Measurements from ENCODE around the gene SLC25A52. TPM values are rescaled to one million over a fixed set of nuclear protein-coding genes. Genes with fewer than 3 reads are reported as not detected.
A peak's percentile ranks its signal among the peaks of the same experiment; 100 is the strongest.

SLC25A52 gene
- total and polyA plus RNA-seq, 2 experiments from 2014 or later, result not detected

DNA sequence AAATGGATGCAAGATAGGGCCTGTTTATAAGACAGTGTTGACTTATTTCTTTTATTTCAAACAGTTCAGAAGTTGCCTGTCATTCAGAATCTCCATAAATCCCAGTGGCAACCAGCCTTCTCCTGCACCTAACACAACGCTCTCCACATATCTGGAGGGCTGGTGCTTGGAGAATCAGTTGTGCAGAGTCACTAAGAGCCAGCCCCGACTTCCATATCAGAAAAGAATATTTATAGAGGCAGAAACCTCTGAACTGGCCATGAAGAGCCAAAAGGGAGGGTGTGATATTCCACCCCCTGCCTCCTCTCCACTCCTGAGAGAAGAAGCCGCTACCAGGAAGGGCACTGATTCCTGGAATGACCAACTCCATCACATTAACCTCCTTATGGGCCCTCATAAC, 42.3 kb downstream of the SLC25A52 start:
- no peaks in the 10 kb centered on the region for H3K79me2 ChIP-seq (replicated peaks; ENCODE audit: insufficient read depth)
- no peak overlapping the region for H3K4me3 ChIP-seq
- H3K27me3 Mint-ChIP-seq (ENCODE audit: insufficient read depth, low read depth, poor library complexity), result peaks cover 2% of the 10 kb centered on the region
- no peaks in the 10 kb centered on the region for H3F3A ChIP-seq (replicated peaks; ENCODE audit: low read depth)
- H3K27ac Mint-ChIP-seq, result no peak overlapping the region
- H3K9me2 ChIP-seq (ENCODE audit: insufficient read depth), result peaks cover 5% of the 10 kb centered on the region; the same call in 1 of the 2 replicates
- ATAC-seq (no peak), DNase-seq (ENCODE audit: low spot score) (no peak)
- no peak overlapping the region for H3K27ac ChIP-seq (ENCODE audit: low read depth)
- peaks cover 2% of the 10 kb centered on the region; the same call in 1 of the 2 replicates for H3K4me1 ChIP-seq (ENCODE audit: insufficient read depth)
- TF ChIP-seq ZNF331 (CRISPR knock-in tag; IDR thresholded peaks at IDR 0.05; ENCODE audit: low read depth) (no peak), EZH2 (IDR thresholded peaks at IDR 0.05; ENCODE audit: low read depth, unreplicated experiment) (no peak), CREB1 (CRISPR knock-in tag; IDR thresholded peaks at IDR 0.05; ENCODE audit: low read depth) (no peak), POLR2AphosphoS5 (IDR thresholded peaks at IDR 0.05; ENCODE audit: low read depth) (no peak), STAT1 (IDR thresholded peaks at IDR 0.05; ENCODE audit: unreplicated experiment) (no peak), NANOG (IDR thresholded peaks at IDR 0.05; ENCODE audit: borderline replicate concordance) (no peak), ZNF114 (CRISPR knock-in tag; IDR thresholded peaks at IDR 0.05) (no peak), EZH2phosphoT487 (IDR thresholded peaks at IDR 0.05; ENCODE audit: unreplicated experiment) (no peak), JUNB (IDR thresholded peaks at IDR 0.05; ENCODE audit: unreplicated experiment) (no peak)
- TF ChIP-seq, protein P1, sequence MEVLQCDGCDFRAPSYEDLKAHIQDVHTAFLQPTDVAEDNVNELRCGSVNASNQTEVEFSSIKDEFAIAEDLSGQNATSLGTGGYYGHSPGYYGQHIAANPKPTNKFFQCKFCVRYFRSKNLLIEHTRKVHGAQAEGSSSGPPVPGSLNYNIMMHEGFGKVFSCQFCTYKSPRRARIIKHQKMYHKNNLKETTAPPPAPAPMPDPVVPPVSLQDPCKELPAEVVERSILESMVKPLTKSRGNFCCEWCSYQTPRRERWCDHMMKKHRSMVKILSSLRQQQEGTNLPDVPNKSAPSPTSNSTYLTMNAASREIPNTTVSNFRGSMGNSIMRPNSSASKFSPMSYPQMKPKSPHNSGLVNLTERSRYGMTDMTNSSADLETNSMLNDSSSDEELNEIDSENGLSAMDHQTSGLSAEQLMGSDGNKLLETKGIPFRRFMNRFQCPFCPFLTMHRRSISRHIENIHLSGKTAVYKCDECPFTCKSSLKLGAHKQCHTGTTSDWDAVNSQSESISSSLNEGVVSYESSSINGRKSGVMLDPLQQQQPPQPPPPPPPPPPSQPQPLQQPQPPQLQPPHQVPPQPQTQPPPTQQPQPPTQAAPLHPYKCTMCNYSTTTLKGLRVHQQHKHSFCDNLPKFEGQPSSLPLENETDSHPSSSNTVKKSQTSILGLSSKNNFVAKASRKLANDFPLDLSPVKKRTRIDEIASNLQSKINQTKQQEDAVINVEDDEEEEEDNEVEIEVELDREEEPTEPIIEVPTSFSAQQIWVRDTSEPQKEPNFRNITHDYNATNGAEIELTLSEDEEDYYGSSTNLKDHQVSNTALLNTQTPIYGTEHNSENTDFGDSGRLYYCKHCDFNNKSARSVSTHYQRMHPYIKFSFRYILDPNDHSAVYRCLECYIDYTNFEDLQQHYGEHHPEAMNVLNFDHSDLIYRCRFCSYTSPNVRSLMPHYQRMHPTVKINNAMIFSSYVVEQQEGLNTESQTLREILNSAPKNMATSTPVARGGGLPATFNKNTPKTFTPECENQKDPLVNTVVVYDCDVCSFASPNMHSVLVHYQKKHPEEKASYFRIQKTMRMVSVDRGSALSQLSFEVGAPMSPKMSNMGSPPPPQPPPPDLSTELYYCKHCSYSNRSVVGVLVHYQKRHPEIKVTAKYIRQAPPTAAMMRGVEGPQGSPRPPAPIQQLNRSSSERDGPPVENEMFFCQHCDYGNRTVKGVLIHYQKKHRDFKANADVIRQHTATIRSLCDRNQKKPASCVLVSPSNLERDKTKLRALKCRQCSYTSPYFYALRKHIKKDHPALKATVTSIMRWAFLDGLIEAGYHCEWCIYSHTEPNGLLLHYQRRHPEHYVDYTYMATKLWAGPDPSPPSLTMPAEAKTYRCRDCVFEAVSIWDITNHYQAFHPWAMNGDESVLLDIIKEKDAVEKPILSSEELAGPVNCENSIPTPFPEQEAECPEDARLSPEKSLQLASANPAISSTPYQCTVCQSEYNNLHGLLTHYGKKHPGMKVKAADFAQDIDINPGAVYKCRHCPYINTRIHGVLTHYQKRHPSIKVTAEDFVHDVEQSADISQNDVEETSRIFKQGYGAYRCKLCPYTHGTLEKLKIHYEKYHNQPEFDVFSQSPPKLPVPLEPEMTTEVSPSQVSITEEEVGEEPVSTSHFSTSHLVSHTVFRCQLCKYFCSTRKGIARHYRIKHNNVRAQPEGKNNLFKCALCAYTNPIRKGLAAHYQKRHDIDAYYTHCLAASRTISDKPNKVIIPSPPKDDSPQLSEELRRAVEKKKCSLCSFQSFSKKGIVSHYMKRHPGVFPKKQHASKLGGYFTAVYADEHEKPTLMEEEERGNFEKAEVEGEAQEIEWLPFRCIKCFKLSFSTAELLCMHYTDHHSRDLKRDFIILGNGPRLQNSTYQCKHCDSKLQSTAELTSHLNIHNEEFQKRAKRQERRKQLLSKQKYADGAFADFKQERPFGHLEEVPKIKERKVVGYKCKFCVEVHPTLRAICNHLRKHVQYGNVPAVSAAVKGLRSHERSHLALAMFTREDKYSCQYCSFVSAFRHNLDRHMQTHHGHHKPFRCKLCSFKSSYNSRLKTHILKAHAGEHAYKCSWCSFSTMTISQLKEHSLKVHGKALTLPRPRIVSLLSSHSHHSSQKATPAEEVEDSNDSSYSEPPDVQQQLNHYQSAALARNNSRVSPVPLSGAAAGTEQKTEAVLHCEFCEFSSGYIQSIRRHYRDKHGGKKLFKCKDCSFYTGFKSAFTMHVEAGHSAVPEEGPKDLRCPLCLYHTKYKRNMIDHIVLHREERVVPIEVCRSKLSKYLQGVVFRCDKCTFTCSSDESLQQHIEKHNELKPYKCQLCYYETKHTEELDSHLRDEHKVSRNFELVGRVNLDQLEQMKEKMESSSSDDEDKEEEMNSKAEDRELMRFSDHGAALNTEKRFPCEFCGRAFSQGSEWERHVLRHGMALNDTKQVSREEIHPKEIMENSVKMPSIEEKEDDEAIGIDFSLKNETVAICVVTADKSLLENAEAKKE (CRISPR knock-in tag; IDR thresholded peaks at IDR 0.05), result no peak
- TF ChIP-seq, protein P2, sequence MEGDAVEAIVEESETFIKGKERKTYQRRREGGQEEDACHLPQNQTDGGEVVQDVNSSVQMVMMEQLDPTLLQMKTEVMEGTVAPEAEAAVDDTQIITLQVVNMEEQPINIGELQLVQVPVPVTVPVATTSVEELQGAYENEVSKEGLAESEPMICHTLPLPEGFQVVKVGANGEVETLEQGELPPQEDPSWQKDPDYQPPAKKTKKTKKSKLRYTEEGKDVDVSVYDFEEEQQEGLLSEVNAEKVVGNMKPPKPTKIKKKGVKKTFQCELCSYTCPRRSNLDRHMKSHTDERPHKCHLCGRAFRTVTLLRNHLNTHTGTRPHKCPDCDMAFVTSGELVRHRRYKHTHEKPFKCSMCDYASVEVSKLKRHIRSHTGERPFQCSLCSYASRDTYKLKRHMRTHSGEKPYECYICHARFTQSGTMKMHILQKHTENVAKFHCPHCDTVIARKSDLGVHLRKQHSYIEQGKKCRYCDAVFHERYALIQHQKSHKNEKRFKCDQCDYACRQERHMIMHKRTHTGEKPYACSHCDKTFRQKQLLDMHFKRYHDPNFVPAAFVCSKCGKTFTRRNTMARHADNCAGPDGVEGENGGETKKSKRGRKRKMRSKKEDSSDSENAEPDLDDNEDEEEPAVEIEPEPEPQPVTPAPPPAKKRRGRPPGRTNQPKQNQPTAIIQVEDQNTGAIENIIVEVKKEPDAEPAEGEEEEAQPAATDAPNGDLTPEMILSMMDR (conservative IDR thresholded peaks at IDR 0.05; ENCODE audit: low read depth in 2 of 2), result no peak
- TF ChIP-seq, protein P3, sequence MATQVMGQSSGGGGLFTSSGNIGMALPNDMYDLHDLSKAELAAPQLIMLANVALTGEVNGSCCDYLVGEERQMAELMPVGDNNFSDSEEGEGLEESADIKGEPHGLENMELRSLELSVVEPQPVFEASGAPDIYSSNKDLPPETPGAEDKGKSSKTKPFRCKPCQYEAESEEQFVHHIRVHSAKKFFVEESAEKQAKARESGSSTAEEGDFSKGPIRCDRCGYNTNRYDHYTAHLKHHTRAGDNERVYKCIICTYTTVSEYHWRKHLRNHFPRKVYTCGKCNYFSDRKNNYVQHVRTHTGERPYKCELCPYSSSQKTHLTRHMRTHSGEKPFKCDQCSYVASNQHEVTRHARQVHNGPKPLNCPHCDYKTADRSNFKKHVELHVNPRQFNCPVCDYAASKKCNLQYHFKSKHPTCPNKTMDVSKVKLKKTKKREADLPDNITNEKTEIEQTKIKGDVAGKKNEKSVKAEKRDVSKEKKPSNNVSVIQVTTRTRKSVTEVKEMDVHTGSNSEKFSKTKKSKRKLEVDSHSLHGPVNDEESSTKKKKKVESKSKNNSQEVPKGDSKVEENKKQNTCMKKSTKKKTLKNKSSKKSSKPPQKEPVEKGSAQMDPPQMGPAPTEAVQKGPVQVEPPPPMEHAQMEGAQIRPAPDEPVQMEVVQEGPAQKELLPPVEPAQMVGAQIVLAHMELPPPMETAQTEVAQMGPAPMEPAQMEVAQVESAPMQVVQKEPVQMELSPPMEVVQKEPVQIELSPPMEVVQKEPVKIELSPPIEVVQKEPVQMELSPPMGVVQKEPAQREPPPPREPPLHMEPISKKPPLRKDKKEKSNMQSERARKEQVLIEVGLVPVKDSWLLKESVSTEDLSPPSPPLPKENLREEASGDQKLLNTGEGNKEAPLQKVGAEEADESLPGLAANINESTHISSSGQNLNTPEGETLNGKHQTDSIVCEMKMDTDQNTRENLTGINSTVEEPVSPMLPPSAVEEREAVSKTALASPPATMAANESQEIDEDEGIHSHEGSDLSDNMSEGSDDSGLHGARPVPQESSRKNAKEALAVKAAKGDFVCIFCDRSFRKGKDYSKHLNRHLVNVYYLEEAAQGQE (IDR thresholded peaks at IDR 0.05; ENCODE audit: unreplicated experiment), result no peak
- TF ChIP-seq, protein P4, sequence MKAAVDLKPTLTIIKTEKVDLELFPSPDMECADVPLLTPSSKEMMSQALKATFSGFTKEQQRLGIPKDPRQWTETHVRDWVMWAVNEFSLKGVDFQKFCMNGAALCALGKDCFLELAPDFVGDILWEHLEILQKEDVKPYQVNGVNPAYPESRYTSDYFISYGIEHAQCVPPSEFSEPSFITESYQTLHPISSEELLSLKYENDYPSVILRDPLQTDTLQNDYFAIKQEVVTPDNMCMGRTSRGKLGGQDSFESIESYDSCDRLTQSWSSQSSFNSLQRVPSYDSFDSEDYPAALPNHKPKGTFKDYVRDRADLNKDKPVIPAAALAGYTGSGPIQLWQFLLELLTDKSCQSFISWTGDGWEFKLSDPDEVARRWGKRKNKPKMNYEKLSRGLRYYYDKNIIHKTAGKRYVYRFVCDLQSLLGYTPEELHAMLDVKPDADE (IDR thresholded peaks at IDR 0.05), result no peak
- H3K4me2 ChIP-seq, result no peak overlapping the region
- no peak overlapping the region for H3K4me3 Mint-ChIP-seq
- peaks cover 12% of the 10 kb centered on the region for H3K9me3 Mint-ChIP-seq
- no peaks in the 10 kb centered on the region for H3K27me3 ChIP-seq (ENCODE audit: insufficient read depth)
- peak overlapping the region; percentile 53; the same call in 1 of the 2 replicates for H2AFZ ChIP-seq
- peaks cover 3% of the 10 kb centered on the region; the same call in 1 of the 3 replicates for H3K4me1 Mint-ChIP-seq
- H3K36me3 Mint-ChIP-seq (ENCODE audit: low read depth), result peaks cover 12% of the 10 kb centered on the region; the same call in 2 of the 3 replicates
- no peaks in the 10 kb centered on the region for H4K20me1 ChIP-seq (replicated peaks; ENCODE audit: insufficient read depth)
- H3K36me3 ChIP-seq (ENCODE audit: insufficient read depth), result no peaks in the 10 kb centered on the region

All from GM23338 (cell line).